ENCODE measurements around the gene LMO7. TPM values are rescaled to one million over a fixed set of nuclear protein-coding genes. Genes with fewer than 3 reads are reported as not detected.
"Not testable (repeated sequence)": the region's sequence is repeated elsewhere in the genome, so short reads cannot be mapped to it uniquely, and the experiment has no call there.

Gene LMO7
- total and polyA plus RNA-seq, 10 donors, result 2.2 to 15.5 (median 8.2) TPM

- intact Hi-C loops (cut with DNase I; ENCODE audit: low total_unique reads), result no loop called here
- DNase-seq, result no peak
- H3K27ac ChIP-seq, result no peak overlapping the region
These were observed 100.0 kb downstream of the LMO7 start for GRCh38 chr13:75736173-75736572.

GRCh38 chr13:75738841-75739240 lies 102.7 kb downstream of the LMO7 start:
- TF ChIP-seq CTCF (IDR thresholded peaks at IDR 0.05 in 8 of 11, conservative IDR thresholded peaks at IDR 0.05 in 3 of 11), result no peak
- no peak overlapping the region for H3K4me3 ChIP-seq
- peaks cover 0 to 8% (median 0%) of the 10 kb centered on the region in 8 donors for H3K9me3 ChIP-seq
- DNase-seq, result no peak
- H3K4me1 ChIP-seq, result no peaks in the 10 kb centered on the region
- no peaks in the 10 kb centered on the region for H3K36me3 ChIP-seq
- H3K27ac ChIP-seq, result no peak overlapping the region
- intact Hi-C loops (cut with DNase I; ENCODE audit: low total_unique reads), result no loop called here
- no peaks in the 10 kb centered on the region for H3K27me3 ChIP-seq (replicated peaks in 1 of 7)
- WGBS, 5 donors, result 74 to 86% (median 85%) methylated on average over 1 of the region's 1 CpG

More at GRCh38 chr13:75736173-75736572, 100.0 kb downstream of the LMO7 start:
- Histone ChIP-seq H3K9me3 (peaks cover 0 to 4% (median 0%) of the 10 kb centered on the region in 8 donors), H3K27me3 (replicated peaks in 1 of 7) (no peaks in the 10 kb centered on the region), H3K36me3 (no peaks in the 10 kb centered on the region), H3K4me1 (no peaks in the 10 kb centered on the region), H3K4me3 (no peak overlapping the region)
- TF ChIP-seq CTCF (IDR thresholded peaks at IDR 0.05 in 8 of 11, conservative IDR thresholded peaks at IDR 0.05 in 3 of 11), result no peak
- TF ChIP-seq POLR2AphosphoS5 (IDR thresholded peaks at IDR 0.05), result no peak
- no peak for TF ChIP-seq POLR2A (IDR thresholded peaks at IDR 0.05)
- WGBS, 5 donors, result 77 to 89% (median 85%) methylated on average over 3 of the region's 3 CpGs

DNA sequence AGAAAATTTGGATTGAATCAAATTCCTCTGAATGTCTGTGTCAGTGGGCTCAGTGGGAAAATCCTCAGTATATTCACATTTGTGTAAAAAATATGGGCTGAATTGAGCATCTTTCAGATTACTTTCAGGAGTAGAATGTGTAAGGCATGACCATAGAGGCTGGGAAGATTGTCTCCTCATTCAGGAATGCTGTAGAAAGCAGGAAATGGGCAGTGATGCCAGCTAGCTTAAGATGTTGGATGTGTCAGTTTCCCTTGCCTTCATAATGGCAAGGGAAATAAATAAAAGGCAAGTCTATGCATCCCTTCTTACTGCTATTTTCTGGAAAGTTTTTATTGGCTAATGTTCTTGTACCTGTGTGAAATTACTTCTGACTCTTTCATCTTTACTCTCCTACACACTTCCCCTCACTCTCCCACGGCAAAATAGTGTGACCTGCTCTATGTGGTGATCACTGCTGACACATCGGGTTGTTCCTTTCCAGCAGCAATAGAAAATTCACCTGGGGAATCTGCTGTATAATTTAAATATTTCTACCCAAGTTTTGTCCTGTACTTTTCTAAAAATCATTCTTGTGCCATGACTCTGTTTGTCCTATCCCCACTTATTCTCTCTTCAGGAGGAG lies 103.2 kb downstream of the LMO7 start:
- Histone ChIP-seq H3K4me3 (no peak overlapping the region), H3K36me3 (no peaks in the 10 kb centered on the region), H3K9me3 (peaks cover 0 to 8% (median 0%) of the 10 kb centered on the region in 8 donors), H3K27me3 (replicated peaks in 1 of 7) (no peaks in the 10 kb centered on the region), H3K4me1 (no peaks in the 10 kb centered on the region), H3K27ac (no peak overlapping the region)
- DNase-seq, result no peak
- intact Hi-C loops (cut with DNase I; ENCODE audit: low total_unique reads), result no loop called here
- no peak for TF ChIP-seq POLR2AphosphoS5 (IDR thresholded peaks at IDR 0.05)
- TF ChIP-seq POLR2A (IDR thresholded peaks at IDR 0.05), result no peak
- WGBS, 5 donors, result 68 to 84% (median 80%) methylated on average over 2 of the region's 2 CpGs

DNA sequence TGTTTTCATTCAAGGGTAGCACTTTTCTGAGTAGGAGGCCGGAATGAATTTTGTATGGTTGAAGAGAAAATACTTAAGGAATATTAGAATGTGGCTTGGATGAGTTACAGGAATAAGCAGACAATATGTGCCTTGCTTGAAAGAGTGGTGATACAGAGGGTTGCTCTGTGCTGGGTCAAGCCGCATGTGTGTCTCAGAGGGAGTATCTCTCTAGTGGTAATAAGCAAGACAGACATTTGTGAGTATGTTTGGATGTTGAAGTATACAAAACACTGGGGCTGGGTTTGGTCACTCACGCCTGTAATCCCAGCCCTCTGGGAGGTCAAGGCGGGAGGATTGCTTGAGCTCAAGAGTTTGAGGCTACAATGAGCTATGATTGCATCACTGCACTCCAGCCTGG lies 103.9 kb downstream of the LMO7 start:
- no peak for DNase-seq
- WGBS, 5 donors, result 77 to 98% (median 92%) methylated on average over 4 of the region's 4 CpGs
- H3K36me3 ChIP-seq, result no peaks in the 10 kb centered on the region
- H3K4me3 ChIP-seq, result no peak overlapping the region
- no peaks in the 10 kb centered on the region for H3K4me1 ChIP-seq
- H3K27me3 ChIP-seq (replicated peaks in 1 of 7), result no peaks in the 10 kb centered on the region
- TF ChIP-seq POLR2AphosphoS5 (IDR thresholded peaks at IDR 0.05), result no peak
- no peak for TF ChIP-seq POLR2A (IDR thresholded peaks at IDR 0.05)
- no peak for TF ChIP-seq CTCF (IDR thresholded peaks at IDR 0.05 in 8 of 11, conservative IDR thresholded peaks at IDR 0.05 in 3 of 11)
- H3K9me3 ChIP-seq, result peaks cover 0 to 8% (median 0%) of the 10 kb centered on the region in 8 donors
- intact Hi-C loops (cut with DNase I; ENCODE audit: low total_unique reads), result no loop called here
- no peak overlapping the region for H3K27ac ChIP-seq

DNA sequence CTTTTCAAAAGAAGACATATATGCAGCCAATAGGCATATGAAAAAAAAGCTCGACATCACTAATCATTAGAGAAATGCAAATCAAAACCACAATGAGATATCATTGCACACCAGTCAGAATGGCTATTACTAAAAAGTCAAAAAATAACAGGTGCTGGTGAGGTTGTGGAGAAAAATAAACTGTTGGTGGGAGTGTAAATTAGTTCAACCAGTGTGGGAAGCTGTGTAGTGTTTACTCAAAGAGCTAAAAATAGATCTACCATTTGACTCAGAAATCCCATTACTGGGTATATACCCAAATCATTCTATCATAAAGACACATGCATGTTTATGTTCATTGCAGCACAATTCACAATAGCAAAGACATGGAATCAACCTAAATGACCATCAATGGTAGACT lies 106.9 kb downstream of the LMO7 start:
- H3K4me3 ChIP-seq; H3K27ac ChIP-seq; H3K36me3 ChIP-seq; H3K4me1 ChIP-seq; intact Hi-C loops (cut with DNase I; ENCODE audit: low total_unique reads); DNase-seq; H3K27me3 ChIP-seq (replicated peaks in 1 of 7); H3K9me3 ChIP-seq: not testable (repeated sequence)
- 82 to 95% (median 91%) methylated on average over 1 of the region's 1 CpG for WGBS, 5 donors

All from spleen (tissue), 11 donors.